Bronchial epithelial cell (primary cell): ENCODE results near the gene CTSA. TPM values are rescaled to one million over a fixed set of nuclear protein-coding genes. Genes with fewer than 3 reads are reported as not detected.
"Not testable (repeated sequence)": the region's sequence is repeated elsewhere in the genome, so short reads cannot be mapped to it uniquely, and the experiment has no call there.

ENCODE experiments used
- DNase-seq: peaks from one replicate; pipeline ENCODE4 v3.0.0-alpha.2; 2010; ENCODE audit warnings: low read depth
- FAIRE-seq: peaks from 2 replicates; lab custom pipeline; 2011; peaks lifted over from hg19 to GRCh38; lab: Jason Lieb, UNC
- H3K27me3 ChIP-seq: 2 replicates; pipeline ENCODE4 v1.5.1; 2011; ENCODE audit warnings: low read length; ENCODE audit not compliant: control insufficient read depth, insufficient read depth
- H3K36me3 ChIP-seq: 2 replicates; pipeline ENCODE4 v1.5.1; 2011; ENCODE audit warnings: low read length; ENCODE audit not compliant: control insufficient read depth, insufficient read depth
- H3K4me3 ChIP-seq: 2 replicates; pipeline ENCODE4 v1.5.1; 2011; ENCODE audit warnings: mild to moderate bottlenecking, low read depth, low read length, control low read depth
- total RNA-seq: library from RNA; depleted of rRNA; stranded (reverse); fragments of >200 nt; gene quantifications from 2 replicates; pipeline ENCODE4 v1.2.1, GENCODE V29; 2014
- TF ChIP-seq, protein P1 (sequence below): IDR thresholded peaks from 2 replicates; pipeline ENCODE4 v1.5.1; 2011; ENCODE audit warnings: mild to moderate bottlenecking, moderate library complexity, low read length, control low read depth, inconsistent platforms; ENCODE audit not compliant: insufficient read depth, severe bottlenecking

Gene CTSA
- total RNA-seq, 1 donor from 2014 or later, result 16.8 TPM

DNA sequence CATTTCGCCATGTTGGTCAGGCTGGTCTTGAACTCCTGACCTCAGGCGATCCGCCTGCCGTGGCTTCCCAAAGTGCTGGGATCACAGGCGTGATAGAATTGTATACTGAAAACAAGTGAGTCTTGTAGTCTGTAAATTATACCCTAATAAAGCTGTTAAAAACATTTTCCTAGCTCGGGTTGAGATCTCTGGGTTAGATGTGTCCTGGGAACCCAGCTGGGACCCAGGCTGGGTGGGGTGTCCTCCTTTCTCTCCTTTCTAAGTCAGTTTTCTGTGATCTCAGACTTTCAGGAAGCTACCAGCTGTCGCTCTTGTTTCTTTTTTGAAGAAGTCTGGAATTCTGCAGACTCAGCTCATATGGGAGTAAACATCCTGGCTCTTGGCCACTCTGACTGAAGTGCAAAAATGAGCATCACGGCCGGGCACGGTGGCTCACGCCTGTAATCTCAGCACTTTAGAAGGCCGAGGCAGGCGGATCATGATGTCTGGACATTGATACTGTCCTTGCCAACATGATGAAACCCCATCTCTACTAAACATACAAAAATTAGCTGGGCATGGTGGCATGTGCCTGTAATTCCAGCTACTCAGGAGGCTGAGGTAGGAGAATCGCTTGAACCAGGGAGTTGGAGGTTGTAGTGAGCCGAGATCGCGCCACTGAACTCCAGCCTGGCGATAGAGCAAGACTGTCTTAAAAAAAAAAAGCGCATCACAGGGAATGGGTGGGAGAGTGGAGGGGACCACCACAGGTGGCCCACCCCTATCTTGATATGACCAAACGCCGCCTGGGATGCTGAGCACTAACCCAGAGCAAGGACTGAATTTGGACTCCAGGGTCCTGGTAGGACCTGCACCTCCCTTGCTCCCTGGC, 33.5 kb downstream of the CTSA start:
- no peak for FAIRE-seq
- no peak for DNase-seq
- Histone ChIP-seq H3K36me3 (no peaks in the 10 kb centered on the region), H3K27me3 (no peaks in the 10 kb centered on the region), H3K4me3 (no peak overlapping the region)
- TF ChIP-seq, protein P1, sequence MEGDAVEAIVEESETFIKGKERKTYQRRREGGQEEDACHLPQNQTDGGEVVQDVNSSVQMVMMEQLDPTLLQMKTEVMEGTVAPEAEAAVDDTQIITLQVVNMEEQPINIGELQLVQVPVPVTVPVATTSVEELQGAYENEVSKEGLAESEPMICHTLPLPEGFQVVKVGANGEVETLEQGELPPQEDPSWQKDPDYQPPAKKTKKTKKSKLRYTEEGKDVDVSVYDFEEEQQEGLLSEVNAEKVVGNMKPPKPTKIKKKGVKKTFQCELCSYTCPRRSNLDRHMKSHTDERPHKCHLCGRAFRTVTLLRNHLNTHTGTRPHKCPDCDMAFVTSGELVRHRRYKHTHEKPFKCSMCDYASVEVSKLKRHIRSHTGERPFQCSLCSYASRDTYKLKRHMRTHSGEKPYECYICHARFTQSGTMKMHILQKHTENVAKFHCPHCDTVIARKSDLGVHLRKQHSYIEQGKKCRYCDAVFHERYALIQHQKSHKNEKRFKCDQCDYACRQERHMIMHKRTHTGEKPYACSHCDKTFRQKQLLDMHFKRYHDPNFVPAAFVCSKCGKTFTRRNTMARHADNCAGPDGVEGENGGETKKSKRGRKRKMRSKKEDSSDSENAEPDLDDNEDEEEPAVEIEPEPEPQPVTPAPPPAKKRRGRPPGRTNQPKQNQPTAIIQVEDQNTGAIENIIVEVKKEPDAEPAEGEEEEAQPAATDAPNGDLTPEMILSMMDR, result no peak

DNA sequence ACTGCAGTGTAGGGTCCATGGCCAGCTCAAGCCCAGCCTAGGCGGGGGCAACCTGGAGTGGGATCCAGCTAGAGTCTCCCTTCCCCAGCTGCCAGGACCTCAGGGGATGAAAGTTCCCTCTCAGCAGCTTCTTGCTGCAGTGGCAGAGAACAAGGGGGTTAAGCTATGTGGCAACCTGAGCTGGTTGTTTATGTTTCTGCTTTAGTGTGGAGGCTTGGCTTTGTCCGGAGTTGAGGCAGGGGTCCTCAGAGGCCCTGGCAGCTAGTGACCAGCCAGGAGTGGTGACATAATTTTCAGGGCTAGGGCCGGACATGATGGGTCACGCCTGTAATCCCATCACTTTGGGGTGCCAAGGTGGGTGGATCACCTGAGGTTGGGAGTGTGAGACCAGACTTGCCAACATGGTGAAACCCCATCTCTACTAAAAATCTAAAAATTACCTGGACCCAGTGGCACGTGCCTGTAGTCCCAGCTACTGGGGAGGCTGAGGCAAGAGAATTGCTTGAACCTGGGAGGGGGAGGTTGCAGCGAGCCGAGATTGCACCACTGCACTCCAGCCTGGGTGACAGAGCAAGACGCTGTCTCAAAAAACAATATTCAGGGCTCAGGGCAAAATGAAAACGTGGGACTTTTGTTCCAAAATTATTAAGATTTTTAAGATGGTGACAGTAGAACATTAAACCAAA, 34.8 kb downstream of the CTSA start:
- H3K4me3 ChIP-seq, result no peak overlapping the region
- TF ChIP-seq, protein P1, result no peak
- FAIRE-seq (no peak), DNase-seq (no peak)
- no peaks in the 10 kb centered on the region for H3K27me3 ChIP-seq
- H3K36me3 ChIP-seq, result no peaks in the 10 kb centered on the region

- Histone ChIP-seq H3K36me3 (no peaks in the 10 kb centered on the region), H3K27me3 (no peaks in the 10 kb centered on the region), H3K4me3 (no peak overlapping the region)
- DNase-seq, result no peak
- no peak for FAIRE-seq
- TF ChIP-seq, protein P1, result no peak
Measured at GRCh38 chr20:45926731-45927070, 35.6 kb downstream of the CTSA start.

DNA sequence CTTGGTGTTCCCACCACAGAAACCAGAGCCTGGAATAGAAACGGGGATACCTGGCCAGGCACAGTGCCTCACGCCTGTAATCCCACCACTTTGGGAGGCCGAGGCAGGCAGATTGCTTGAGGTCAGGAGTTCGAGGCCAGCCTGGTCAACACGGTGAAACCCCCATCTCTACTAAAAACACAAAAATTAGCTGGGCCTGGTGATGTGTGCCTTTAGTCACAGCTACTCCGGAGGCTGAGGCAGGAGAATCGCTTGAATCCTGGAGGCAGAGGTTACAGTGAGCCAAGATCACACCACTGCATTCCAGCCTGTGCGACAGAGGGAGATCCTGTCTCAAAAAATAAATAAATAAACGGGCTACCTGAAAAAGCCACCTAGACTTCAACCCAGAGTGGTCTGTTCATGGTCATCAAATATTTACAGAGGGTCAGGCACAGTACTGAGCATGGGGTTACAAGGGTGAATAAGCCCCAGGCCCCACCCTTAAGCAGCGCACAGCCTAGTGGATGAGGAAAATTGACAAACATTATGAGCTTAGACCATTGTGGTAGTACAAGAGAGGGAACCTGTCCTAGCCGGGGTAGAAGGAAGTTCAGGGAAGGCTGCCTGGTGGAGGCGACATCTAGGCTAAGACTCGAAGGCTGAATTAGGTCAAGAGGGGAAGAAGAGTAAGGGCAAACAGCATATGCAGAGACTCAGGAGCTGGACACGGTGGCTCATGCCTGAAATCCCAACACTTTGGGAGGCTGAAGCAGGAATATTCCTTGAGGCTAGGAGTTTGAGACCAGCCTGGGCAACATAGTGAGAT, 36.1 kb downstream of the CTSA start:
- no peak overlapping the region for H3K4me3 ChIP-seq
- TF ChIP-seq, protein P1, result no peak
- no peaks in the 10 kb centered on the region for H3K27me3 ChIP-seq
- no peaks in the 10 kb centered on the region for H3K36me3 ChIP-seq
- FAIRE-seq (no peak), DNase-seq (no peak)

GRCh38 chr20:45931680-45932079, 40.5 kb downstream of the CTSA start:
- H3K27me3 ChIP-seq, H3K36me3 ChIP-seq, FAIRE-seq, H3K4me3 ChIP-seq, DNase-seq: not testable (repeated sequence)
